GM12864 (cell line): Measurements from ENCODE around the gene HOXA3.

Experiments
- DNase-seq: peaks from one replicate; pipeline ENCODE4 v3.0.0-alpha.2; 2011; ENCODE audit warnings: low read depth
- H3K4me3 ChIP-seq: 2 replicates; pipeline ENCODE4 v1.5.1; 2011; ENCODE audit warnings: mild to moderate bottlenecking, low read depth, low read length, control low read depth
- TF ChIP-seq, protein P1 (sequence below): IDR thresholded peaks from 2 replicates; pipeline ENCODE4 v1.5.1; 2011; ENCODE audit warnings: low read depth, mild to moderate bottlenecking, moderate library complexity, low read length, control low read depth, inconsistent platforms; ENCODE audit errors: missing control alignments

Gene HOXA3

DNA sequence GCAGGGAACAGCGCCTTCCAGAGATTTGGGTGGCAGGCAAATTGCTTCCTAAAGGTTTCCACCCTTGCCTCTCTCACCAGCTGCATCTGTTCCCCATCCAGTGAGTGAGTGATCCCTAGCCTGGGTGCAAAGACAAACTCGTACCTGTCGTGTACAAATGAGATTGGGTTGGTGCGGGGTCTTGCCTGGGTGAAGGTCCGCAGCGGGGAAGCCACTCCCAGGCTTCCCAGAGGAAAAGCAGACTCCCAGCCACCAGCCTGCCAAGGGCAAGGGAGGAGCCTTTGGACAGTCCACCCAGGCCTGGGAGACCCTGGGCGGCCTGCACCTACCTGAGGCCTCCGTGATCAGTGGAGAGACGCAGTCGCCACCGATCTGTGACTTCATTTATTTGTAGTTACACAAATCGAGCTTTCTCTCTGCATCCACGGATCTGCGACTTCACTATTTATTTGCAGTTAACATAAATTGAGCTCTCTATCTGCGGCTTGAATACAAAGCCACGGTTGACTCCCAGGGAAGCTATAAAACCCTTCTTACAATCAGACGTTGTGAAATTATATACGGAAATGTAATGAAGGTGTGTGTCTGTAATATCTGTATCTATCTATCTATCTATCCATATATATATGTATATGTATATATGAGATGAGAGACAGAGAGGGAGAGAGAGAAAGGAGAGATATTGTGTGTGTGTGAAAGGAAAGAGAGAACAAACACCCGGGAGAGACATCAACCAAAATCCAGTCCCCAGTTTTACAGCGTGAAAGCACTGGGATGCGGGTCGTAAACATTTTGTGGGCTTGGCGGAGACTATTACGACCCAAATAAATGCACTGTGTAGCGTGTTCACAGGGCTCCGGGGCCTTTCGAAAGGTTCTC lies 7.1 kb upstream of the HOXA3 start:
- DNase-seq = no peak
- TF ChIP-seq, protein P1, sequence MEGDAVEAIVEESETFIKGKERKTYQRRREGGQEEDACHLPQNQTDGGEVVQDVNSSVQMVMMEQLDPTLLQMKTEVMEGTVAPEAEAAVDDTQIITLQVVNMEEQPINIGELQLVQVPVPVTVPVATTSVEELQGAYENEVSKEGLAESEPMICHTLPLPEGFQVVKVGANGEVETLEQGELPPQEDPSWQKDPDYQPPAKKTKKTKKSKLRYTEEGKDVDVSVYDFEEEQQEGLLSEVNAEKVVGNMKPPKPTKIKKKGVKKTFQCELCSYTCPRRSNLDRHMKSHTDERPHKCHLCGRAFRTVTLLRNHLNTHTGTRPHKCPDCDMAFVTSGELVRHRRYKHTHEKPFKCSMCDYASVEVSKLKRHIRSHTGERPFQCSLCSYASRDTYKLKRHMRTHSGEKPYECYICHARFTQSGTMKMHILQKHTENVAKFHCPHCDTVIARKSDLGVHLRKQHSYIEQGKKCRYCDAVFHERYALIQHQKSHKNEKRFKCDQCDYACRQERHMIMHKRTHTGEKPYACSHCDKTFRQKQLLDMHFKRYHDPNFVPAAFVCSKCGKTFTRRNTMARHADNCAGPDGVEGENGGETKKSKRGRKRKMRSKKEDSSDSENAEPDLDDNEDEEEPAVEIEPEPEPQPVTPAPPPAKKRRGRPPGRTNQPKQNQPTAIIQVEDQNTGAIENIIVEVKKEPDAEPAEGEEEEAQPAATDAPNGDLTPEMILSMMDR = no peak
- no peak overlapping the region for H3K4me3 ChIP-seq

GRCh38 chr7:27158436-27159265 lies 6.3 kb upstream of the HOXA3 start:
- DNase-seq = no peak
- TF ChIP-seq, protein P1 = no peak

GRCh38 chr7:27157702-27158431 lies 5.5 kb upstream of the HOXA3 start:
- DNase-seq = no peak
- TF ChIP-seq, protein P1 = no peak
- H3K4me3 ChIP-seq = no peak overlapping the region

More at GRCh38 chr7:27158436-27159265, 6.3 kb upstream of the HOXA3 start:
- H3K4me3 ChIP-seq = no peak overlapping the region

DNA sequence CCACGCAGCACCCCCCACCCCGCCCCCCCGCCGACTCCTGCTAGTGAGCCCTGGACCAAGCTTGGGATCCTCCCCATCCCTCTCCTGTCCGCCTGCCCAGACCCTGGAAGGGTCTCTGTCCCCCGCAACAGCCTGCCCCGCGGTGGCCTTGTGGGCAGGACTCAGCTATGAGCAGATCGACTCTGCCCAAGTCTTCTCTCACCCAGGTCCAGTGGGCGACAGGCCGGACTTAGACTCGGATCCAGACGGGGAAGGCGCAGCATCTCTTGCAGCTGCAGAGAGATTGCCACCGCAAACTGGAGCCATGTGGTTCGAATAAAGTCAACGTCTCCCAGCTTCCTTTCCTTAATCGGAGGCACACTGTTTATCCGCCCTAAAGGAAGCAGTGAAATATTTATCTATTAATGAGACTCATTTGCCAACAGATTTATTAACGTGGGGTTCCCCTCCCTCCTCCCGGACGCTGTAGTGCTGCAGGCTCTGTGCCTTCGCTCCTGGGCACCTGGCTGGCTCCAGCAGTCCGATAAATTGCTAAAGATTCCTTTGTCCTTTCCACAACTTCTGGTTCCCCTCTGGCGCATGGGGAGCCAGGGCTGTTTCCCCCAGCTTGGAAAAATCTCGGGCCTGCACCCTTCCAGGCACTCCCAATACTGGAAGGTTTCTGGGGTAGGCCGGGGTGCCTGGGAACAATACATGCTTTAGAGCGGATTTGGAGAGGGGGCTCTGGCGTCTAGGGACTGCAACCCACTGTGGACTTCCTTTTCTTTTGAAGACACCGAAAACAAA lies 4.7 kb upstream of the HOXA3 start:
- TF ChIP-seq, protein P1 = no peak
- H3K4me3 ChIP-seq = no peak overlapping the region
- no peak for DNase-seq

DNA sequence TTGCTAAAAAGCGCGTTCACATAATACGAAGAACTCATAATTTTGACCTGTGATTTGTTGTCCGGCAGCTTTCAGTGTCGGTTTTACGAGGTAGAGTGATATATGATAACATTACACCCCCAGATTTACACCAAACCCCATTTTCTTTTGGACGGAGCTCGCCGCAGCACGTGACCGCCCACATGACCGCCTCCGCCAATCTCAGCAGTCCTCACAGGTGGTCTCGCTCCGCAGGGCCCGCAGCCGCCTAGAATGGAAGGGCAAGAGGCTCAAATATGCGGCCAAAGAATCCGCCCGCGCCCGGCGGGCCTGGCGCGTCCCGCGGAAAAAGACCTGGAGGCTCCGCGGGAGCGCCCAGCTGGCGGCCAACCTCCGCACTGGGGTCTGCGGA lies 4.1 kb upstream of the HOXA3 start, which contains the start of gene HOXA7:
Gene HOXA7, minus strand, starts transcription at position 168 of the 391 bp plus-strand sequence. Its CDS starts 130 bp downstream, at position 38.
- TF ChIP-seq, protein P1 = no peak
- DNase-seq = no peak
- peak within 1 kb of the TSS; percentile 13 for H3K4me3 ChIP-seq
